H1 (cell line): ENCODE measurements around the gene CHFR. TPM values are rescaled to one million over a fixed set of nuclear protein-coding genes. Genes with fewer than 3 reads are reported as not detected.

ENCODE experiments used
- CTCF ChIA-PET: fragments of 300-600 bp; sonication (Branson Sonifier 250); formaldehyde crosslinking; loops from one replicate; lab custom pipeline; 2021; ENCODE audit not compliant: partially characterized antibody; lab: Charles Lee
- POLR2A ChIA-PET: fragments of 300-600 bp; sonication (Branson Sonifier 250); formaldehyde crosslinking; loops from one replicate; lab custom pipeline; 2021; ENCODE audit warnings: inconsistent platforms; ENCODE audit not compliant: partially characterized antibody; lab: Charles Lee
- DNase-seq, 2 experiments: peaks; one replicate each; pipeline versions ENCODE4 v3.0.0 to v3.0.0-alpha.2; 2010 to 2022; ENCODE audit warnings: low spot score in 2 of 2, low read depth in 1 of 2, mixed read lengths in 1 of 2
- FAIRE-seq: peaks from 2 replicates; lab custom pipeline; 2011; peaks lifted over from hg19 to GRCh38; lab: Jason Lieb, UNC
- H2AFZ ChIP-seq: 2 replicates; pipeline ENCODE4 v1.8.1; 2012; ENCODE audit warnings: low read length, inconsistent platforms
- H2AK5ac ChIP-seq: 2 replicates; pipeline ENCODE4 v1.6.1; 2013; ENCODE audit warnings: low read depth, low read length
- H2BK120ac ChIP-seq: replicated peaks from 2 replicates; pipeline ENCODE3; 2013; ENCODE audit warnings: low read depth, low read length, inconsistent platforms
- H2BK12ac ChIP-seq: 2 replicates; pipeline ENCODE4 v1.6.1; 2013; ENCODE audit warnings: low read depth, low read length
- H2BK15ac ChIP-seq: 2 replicates; pipeline ENCODE4 v1.6.1; 2013; ENCODE audit warnings: low read length
- H2BK20ac ChIP-seq: 2 replicates; pipeline ENCODE4 v1.6.1; 2013; ENCODE audit warnings: low read length
- H2BK5ac ChIP-seq: 2 replicates; pipeline ENCODE4 v1.6.1; 2013; ENCODE audit warnings: low read depth, low read length
- H3K14ac ChIP-seq: 2 replicates; pipeline ENCODE4 v1.6.1; 2013; ENCODE audit warnings: inconsistent platforms; ENCODE audit not compliant: insufficient read length
- H3K18ac ChIP-seq: 2 replicates; pipeline ENCODE4 v1.6.1; 2013; ENCODE audit warnings: low read length; ENCODE audit errors: extremely low read depth
- H3K23ac ChIP-seq: 2 replicates; pipeline ENCODE4 v1.6.1; 2013; ENCODE audit warnings: inconsistent platforms; ENCODE audit not compliant: insufficient read length
- H3K23me2 ChIP-seq: 2 replicates; pipeline ENCODE4 v1.6.1; 2013; ENCODE audit warnings: low read depth, low read length
- H3K27ac ChIP-seq: 2 replicates; pipeline ENCODE4 v1.6.1; 2011; ENCODE audit warnings: low read depth, low read length, inconsistent platforms
- H3K27me3 ChIP-seq, 4 experiments: replicated peaks in 1 of 4; 1 replicate in 1 of 4; 2 replicates in 3 of 4; pipeline versions ENCODE4 v1.6.1 to v1.8.1; 2011 to 2013; ENCODE audit warnings: low read length in 3 of 4, mild to moderate bottlenecking in 3 of 4, inconsistent platforms in 2 of 4, mixed read lengths in 2 of 4, moderate library complexity in 1 of 4; ENCODE audit not compliant: control insufficient read depth in 3 of 4, insufficient read depth in 3 of 4; ENCODE audit errors: extremely low read depth in 1 of 4
- H3K36me3 ChIP-seq, 4 experiments: 2 replicates each; pipeline versions ENCODE4 v1.6.1 to v1.8.1; 2011 to 2013; ENCODE audit warnings: mild to moderate bottlenecking in 4 of 4, low read length in 3 of 4, moderate library complexity in 2 of 4, control low read depth in 1 of 4, inconsistent platforms in 1 of 4; ENCODE audit not compliant: insufficient read depth in 4 of 4, control insufficient read depth in 2 of 4
- H3K4ac ChIP-seq: replicated peaks from 2 replicates; pipeline ENCODE3; 2013; ENCODE audit warnings: low read length, low read depth, mixed read lengths, inconsistent platforms; ENCODE audit not compliant: insufficient read length
- H3K4me1 ChIP-seq, 4 experiments: replicated peaks in 1 of 4; 1 replicate in 1 of 4; 2 replicates in 3 of 4; pipeline versions ENCODE4 v1.6.1 to v1.8.1; 2011 to 2013; ENCODE audit warnings: low read length in 3 of 4, inconsistent platforms in 2 of 4, mixed read lengths in 1 of 4; ENCODE audit not compliant: insufficient read depth in 4 of 4, control insufficient read depth in 3 of 4
- H3K4me2 ChIP-seq, 2 experiments: 2 replicates each; pipeline versions ENCODE4 v1.6.1 to v1.8.1; 2011 to 2013; ENCODE audit warnings: low read depth in 2 of 2, low read length in 2 of 2, control low read depth in 1 of 2, inconsistent platforms in 1 of 2, mild to moderate bottlenecking in 1 of 2; ENCODE audit not compliant: insufficient read depth in 1 of 2
- H3K4me3 ChIP-seq, 4 experiments: fragments of 200-600, 300-600 bp in 1 of 4; sonication (generic), shearing (Covaris generic), sonication (Bioruptor Twin) in 1 of 4; 2 replicates each; pipeline versions ENCODE4 v1.5.1 to v1.8.1; 2011 to 2016; ENCODE audit warnings: low read length in 4 of 4, low read depth in 3 of 4, control low read depth in 2 of 4, inconsistent platforms in 2 of 4, mild to moderate bottlenecking in 2 of 4, mixed read lengths in 1 of 4, moderate library complexity in 1 of 4; ENCODE audit not compliant: insufficient read depth in 2 of 4; ENCODE audit errors: extremely low read depth in 1 of 4
- H3K56ac ChIP-seq: replicated peaks from 2 replicates; pipeline ENCODE3; 2013; ENCODE audit warnings: low read depth, mild to moderate bottlenecking, mixed read lengths, low read length, inconsistent platforms; ENCODE audit not compliant: insufficient read length
- H3K79me1 ChIP-seq: 2 replicates; pipeline ENCODE4 v1.6.1; 2013; ENCODE audit warnings: low read depth, low read length, control low read depth
- H3K79me2 ChIP-seq, 2 experiments: 2 replicates each; pipeline versions ENCODE4 v1.6.1 to v1.8.1; 2012 to 2013; ENCODE audit warnings: low read length in 2 of 2, mild to moderate bottlenecking in 2 of 2, inconsistent platforms in 1 of 2; ENCODE audit not compliant: insufficient read depth in 2 of 2, control insufficient read depth in 1 of 2
- H3K9ac ChIP-seq, 4 experiments: replicated peaks in 1 of 4; 1 replicate in 1 of 4; 2 replicates in 3 of 4; pipeline versions ENCODE4 v1.6.1 to v1.8.1; 2011 to 2013; ENCODE audit warnings: low read depth in 3 of 4, low read length in 3 of 4, control low read depth in 2 of 4, mild to moderate bottlenecking in 2 of 4, moderate library complexity in 2 of 4, inconsistent platforms in 1 of 4; ENCODE audit errors: extremely low read depth in 1 of 4
- H3K9me3 ChIP-seq, 2 experiments: 2 replicates each; pipeline versions ENCODE4 v1.6.1 to v1.8.1; 2012 to 2013; ENCODE audit warnings: mild to moderate bottlenecking in 2 of 2, moderate library complexity in 2 of 2, control low read depth in 1 of 2, inconsistent platforms in 1 of 2, low read depth in 1 of 2, low read length in 1 of 2, mixed read lengths in 1 of 2; ENCODE audit not compliant: insufficient read depth in 2 of 2
- H4K20me1 ChIP-seq, 2 experiments: replicated peaks in 1 of 2; 2 replicates each; pipeline versions ENCODE3 to v1.8.1; 2011 to 2013; ENCODE audit warnings: inconsistent platforms in 2 of 2, low read length in 2 of 2, mild to moderate bottlenecking in 1 of 2; ENCODE audit not compliant: insufficient read depth in 2 of 2, control insufficient read depth in 1 of 2
- H4K5ac ChIP-seq: 2 replicates; pipeline ENCODE4 v1.6.1; 2013; ENCODE audit warnings: low read length, low read depth, mixed read lengths, inconsistent platforms; ENCODE audit not compliant: insufficient read length
- H4K8ac ChIP-seq: 2 replicates; pipeline ENCODE4 v1.8.0; 2013; ENCODE audit warnings: mild to moderate bottlenecking, moderate library complexity, low read length, inconsistent platforms; ENCODE audit not compliant: insufficient read depth; ENCODE audit errors: extremely low read depth
- H4K91ac ChIP-seq: replicated peaks from 2 replicates; pipeline ENCODE3; 2013; ENCODE audit warnings: low read length, mixed read lengths, inconsistent platforms; ENCODE audit not compliant: insufficient read length
- TEAD4 ChIP-seq: IDR thresholded peaks from 2 replicates; pipeline ENCODE4 v1.6.1; 2012; ENCODE audit warnings: low read depth, low read length, inconsistent platforms, mixed read lengths
- WGBS, 2 experiments: shearing (Covaris generic) in 1 of 2; methylation state at CpG; one replicate each; pipeline versions ENCODE4 v1.1.6 to v1.1.7; 2013 to 2015; ENCODE audit warnings: low lambda C conversion rate in 2 of 2, mixed read lengths in 2 of 2, inconsistent platforms in 1 of 2, low coverage in 1 of 2, missing lambda C conversion rate in 1 of 2; ENCODE audit not compliant: insufficient replicate concordance in 2 of 2, insufficient coverage in 1 of 2, insufficient read length in 1 of 2; ENCODE audit errors: extremely low coverage in 1 of 2, missing lambda C conversion rate in 1 of 2; 5-methylcytosine and 5-hydroxymethylcytosine counted together
- polyA plus RNA-seq, 7 experiments: library from polyadenylated mRNA; depleted of rRNA in 3 of 7; stranded (reverse) in 5 of 7; unstranded in 2 of 7; fragments of >200 nt in 5 of 7; fragments of 200-250 nt in 2 of 7; gene quantifications; 1 replicate in 5 of 7; 2 replicates in 1 of 7; 4 replicates in 1 of 7; pipeline versions ENCODE4 v1.2.1 to v1.2.3, GENCODE V29; 2011 to 2013; ENCODE audit warnings: missing spikeins in 2 of 7, mixed read lengths in 2 of 7
- total RNA-seq: library from RNA; stranded (reverse); fragmentation: NEBNext Ultra II Directional; extraction: Animal tissue kit (Norgen Biotek cat#: 25700); gene quantifications from 2 replicates; pipeline ENCODE4 v1.2.1, GENCODE V29; 2021

The CHFR gene
- total and polyA plus RNA-seq, 2 of the 8 experiments (the other 6 are each of a cell fraction or from before 2014, with no cell fraction given), result 31.4 to 44.6 TPM

GRCh38 chr12:132888852-132889251, 1.4 kb upstream of the CHFR start:
- H3K23ac ChIP-seq, result no peak overlapping the region
- FAIRE-seq (peak; percentile 39), DNase-seq (peak in 1 of 2 experiments; percentile 57)
- WGBS, 2 experiments, result 6% methylated on average over 6 of the region's 6 CpGs; no CpG with 5 or more reads in 1 of the 2 experiments
- H2BK5ac ChIP-seq, result peak overlapping the region; percentile 77; the same call in 1 of the 2 replicates
- H2AFZ ChIP-seq, result no peak overlapping the region
- H3K9me3 ChIP-seq, result peaks cover 0 to 3% of the 10 kb centered on the region in 2 experiments; a peak in 1 of 4 replicates
- peak overlapping the region; percentile 44 for H4K91ac ChIP-seq
- peaks cover 0 to 3% (median 0%) of the 10 kb centered on the region in 4 experiments; a peak in 1 of 8 replicates for H3K36me3 ChIP-seq
- peak overlapping the region; percentile 95 to 99 for H3K4me2 ChIP-seq
- no peaks in the 10 kb centered on the region for H3K79me1 ChIP-seq
- H4K20me1 ChIP-seq, result no peaks in the 10 kb centered on the region
- H3K18ac ChIP-seq, result no peak overlapping the region; the same call in 1 of the 2 replicates
- no peaks in the 10 kb centered on the region for H3K27me3 ChIP-seq
- 0 out of 7 replicates have a peak overlapping the region, but pooled peaks of 1 of the 4 experiments have one; percentile 42 for H3K9ac ChIP-seq
- peaks cover 2 to 9% (median 8%) of the 10 kb centered on the region in 4 experiments for H3K4me1 ChIP-seq
- peak overlapping the region; percentile 98 for H2BK120ac ChIP-seq
- no peak overlapping the region for H2BK15ac ChIP-seq
- H4K8ac ChIP-seq, result no peak overlapping the region; the same call in 1 of the 2 replicates
- peak overlapping the region in 2 of 4 experiments; percentile 78 to 97; a peak in 3 of 8 replicates for H3K4me3 ChIP-seq
- H3K14ac ChIP-seq, result no peak overlapping the region
- no peak overlapping the region for H2AK5ac ChIP-seq
- H3K4ac ChIP-seq, result no peak overlapping the region
- no peak overlapping the region for H2BK20ac ChIP-seq
- H4K5ac ChIP-seq, result peak overlapping the region; percentile 71
- H3K79me2 ChIP-seq, result peaks cover 3 to 14% of the 10 kb centered on the region in 2 experiments; a peak in 2 of 4 replicates
- peak overlapping the region; percentile 94 for H3K56ac ChIP-seq
- POLR2A ChIA-PET, result interaction anchor here (0.7 to 1.4 kb wide), 5 partner anchors 11 to 33 kb away, joined by 3 to 8 read pairs (median 4); no protein-coding TSS in a partner anchor
- CTCF ChIA-PET, result interaction anchor here (1.2 kb wide), 1 partner anchor 15 kb away, joined by 4 read pairs; no protein-coding TSS in a partner anchor
- no peak overlapping the region; the same call in 1 of the 2 replicates for H2BK12ac ChIP-seq
- H3K23me2 ChIP-seq, result peaks cover 12% of the 10 kb centered on the region
- peak overlapping the region; percentile 84 for H3K27ac ChIP-seq
- no peak for TF ChIP-seq TEAD4
